HT-29 (cell line): ENCODE results near the gene SRGAP3. TPM values are rescaled to one million over a fixed set of nuclear protein-coding genes. Genes with fewer than 3 reads are reported as not detected.

Experiments
- DNase-seq: peaks from one replicate; pipeline ENCODE4 v3.0.0-alpha.2; 2015; ENCODE audit warnings: low spot score
- total RNA-seq: library from RNA; depleted of rRNA; stranded (reverse); fragments of >200 nt; shearing (Covaris generic); gene quantifications from 2 replicates; pipeline ENCODE4 v1.2.3, GENCODE V29; 2014

SRGAP3 gene
- total RNA-seq, 1 experiment from 2014 or later = 0.20 TPM

DNA sequence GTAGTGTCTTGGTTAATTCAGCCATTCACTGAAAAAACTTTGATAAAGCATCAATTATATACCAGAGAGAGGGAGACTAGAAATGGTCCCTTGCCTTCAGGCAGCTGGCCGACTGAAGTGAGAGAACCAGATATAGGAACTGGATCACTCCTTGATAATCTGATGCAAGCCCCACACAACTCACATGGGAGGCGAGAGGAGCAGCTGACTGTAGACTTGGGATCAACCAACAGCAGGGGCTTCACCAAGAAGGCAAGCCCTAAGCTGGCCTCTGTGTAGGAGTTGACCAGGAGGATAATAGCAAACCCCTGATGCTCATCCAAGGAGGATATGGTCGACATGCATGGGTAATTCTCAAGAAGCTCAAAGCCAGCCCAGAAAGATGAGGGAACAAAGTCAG is 133.1 kb downstream of the SRGAP3 start:
- DNase-seq = no peak

DNA sequence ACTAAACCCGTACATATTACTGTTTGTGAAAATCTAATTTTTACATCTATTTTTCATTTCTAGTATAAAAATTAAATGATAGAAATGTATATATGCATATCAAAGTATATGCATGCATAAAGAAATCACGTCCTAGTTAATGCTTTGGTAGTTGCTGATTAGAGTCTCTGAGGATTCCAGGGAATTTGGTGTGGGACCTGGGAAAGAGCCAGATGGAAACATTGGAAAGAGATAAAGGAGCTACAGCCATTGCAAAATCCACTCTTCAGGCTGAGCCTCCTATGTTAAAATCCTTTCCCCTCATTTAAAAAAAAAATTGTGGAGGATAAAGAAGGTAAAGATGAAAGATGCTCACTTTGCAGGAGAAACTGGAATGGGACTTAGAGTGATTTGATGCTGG is 134.1 kb downstream of the SRGAP3 start:
- DNase-seq = no peak

DNA sequence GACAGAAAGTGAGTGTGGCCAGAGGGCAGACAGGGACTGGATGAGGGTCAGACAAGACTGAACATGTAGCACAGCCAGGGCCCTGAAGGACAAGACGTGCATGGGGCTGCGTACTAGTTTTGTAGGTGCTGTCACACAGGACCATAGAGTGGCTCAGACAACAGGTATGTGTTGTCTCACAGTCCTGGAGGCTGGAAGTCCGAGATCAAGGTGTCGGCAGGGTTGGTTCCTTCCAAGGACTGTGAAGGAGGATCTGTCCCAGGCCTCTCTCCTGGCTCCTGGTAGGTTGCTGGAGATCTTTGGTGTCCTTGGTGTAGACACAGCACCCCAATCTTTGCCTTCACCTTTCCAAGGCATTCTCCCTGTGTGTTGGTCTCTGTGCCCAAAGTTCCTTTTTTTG is 136.4 kb downstream of the SRGAP3 start:
- DNase-seq = no peak

DNA sequence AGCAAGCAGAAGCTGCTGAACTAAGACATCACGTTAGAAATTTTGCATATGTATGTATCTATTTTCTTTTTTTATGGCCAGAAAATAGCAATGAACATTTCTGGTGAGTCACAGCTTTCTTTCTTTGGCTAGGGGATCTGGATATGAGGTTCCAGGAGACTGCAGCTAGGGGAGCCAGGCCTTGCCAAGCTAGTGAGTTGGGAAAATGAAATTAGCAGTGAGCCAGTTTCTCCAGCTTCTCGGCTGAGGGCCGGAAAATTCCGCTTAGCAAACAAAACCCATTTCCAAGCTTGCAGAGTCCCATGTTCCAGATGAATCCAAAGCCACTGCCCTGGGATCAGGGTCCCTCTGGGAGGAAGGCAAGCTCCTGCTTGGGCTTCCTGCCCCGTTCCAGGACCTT is 137.6 kb downstream of the SRGAP3 start:
- no peak for DNase-seq

DNA sequence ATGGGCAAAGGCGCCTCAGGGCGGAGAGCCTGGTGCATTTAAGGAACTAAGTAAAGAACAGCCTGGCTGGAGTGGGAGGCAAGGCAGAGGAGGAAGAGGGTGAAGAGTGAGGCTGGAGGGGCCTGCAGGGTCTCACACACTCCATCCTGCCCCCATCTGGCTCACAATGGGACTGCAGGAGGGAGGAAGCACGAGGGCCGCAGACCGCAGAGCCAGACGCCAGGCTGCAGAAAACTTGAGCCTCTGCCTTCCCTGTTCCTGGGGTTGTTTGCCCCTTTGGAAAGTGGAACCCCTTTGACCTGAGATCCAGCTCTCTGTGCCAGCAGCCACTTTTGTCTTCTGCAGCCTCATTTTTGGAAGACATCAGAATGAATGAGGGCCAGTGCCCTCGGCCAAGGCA is 138.0 kb downstream of the SRGAP3 start:
- DNase-seq = no peak

DNA sequence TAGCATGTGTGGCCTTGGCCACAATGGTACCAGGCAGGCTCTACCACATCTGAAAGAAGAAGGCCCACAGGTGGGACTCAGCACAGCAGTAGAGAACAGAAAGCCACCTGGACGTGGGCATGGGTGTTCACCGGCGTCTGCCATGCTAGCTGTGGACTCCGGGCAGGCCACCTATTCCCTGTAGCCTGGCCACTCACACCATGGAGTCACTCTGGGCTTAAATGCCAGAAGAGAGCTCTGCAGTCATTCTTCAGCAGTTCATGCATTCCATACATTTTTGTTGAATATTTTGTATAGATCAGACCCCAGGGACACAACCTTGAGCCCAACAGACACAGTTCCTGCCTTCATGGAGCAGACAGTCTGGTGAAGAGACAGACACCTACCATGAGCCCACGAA is 138.6 kb downstream of the SRGAP3 start:
- DNase-seq = no peak

DNA sequence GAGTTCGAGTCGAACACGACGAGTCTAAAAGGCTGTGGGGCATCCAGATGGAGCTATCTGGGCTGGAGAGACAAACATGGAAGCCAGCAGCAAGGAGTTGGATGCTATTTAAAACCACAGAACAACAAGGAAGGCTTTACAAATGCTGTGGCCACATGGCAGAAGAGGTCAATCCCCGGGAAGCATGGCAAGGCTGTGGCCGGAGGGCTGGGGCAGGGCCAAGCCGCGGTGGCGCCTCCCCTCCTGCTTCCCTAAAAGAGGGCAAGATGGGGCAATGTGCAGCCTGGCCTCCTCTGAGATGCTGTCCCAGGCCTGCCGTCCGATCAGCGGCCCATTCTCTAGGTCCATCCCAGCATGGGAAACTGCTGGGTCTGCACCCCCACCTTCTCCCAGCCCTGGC is 139.1 kb downstream of the SRGAP3 start:
- no peak for DNase-seq

DNA sequence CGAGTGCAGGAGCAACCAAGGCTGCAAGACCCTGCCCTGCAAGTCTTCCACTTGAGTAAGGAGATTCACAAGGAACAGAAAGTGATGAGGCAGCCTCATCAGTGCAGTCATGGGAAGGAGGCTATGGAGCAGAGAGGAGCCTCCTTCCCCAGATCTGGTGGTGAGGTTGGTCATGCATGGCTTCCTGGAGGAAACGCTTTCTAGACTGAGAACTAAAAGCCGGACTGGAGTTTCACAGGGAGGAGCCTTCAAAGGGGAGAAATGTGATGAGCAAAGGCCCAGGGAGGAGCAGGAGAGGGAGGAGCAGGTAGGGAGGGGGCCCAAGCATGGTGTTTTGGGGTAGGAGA is 139.9 kb downstream of the SRGAP3 start:
- DNase-seq = no peak

DNA sequence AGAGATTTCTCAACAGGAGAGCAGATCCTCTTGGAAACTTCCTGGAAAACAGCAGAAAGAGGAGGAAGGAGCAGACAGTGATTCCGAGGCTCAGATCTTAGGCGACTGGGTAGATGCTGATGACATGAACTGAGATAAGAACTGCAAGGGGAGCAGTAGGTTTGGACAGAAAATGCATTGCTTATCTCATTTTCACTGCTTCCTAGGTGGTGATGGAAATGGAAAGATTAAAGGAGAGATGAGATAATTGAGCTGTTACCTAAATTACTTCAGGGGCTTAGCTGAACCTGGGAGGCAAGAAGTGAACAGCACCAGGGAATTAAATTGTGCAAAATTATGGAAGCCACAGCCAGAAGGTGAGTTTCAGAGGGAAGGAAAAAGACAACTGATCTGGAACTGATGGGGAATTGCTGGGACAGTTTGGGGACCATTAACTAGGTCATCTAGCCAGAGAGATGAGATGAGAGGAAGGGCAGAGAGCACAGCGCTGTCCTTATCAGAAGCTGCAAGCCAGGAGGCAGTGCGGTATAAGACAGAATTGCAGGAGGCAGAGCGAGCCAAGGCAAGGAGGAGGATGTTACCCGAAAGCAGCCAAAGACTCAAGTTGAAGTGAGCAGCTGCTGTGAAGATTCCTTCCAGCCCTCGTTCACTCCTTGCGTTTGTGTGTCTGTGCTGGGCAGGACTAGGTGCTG is 140.4 kb downstream of the SRGAP3 start:
- DNase-seq = no peak

DNA sequence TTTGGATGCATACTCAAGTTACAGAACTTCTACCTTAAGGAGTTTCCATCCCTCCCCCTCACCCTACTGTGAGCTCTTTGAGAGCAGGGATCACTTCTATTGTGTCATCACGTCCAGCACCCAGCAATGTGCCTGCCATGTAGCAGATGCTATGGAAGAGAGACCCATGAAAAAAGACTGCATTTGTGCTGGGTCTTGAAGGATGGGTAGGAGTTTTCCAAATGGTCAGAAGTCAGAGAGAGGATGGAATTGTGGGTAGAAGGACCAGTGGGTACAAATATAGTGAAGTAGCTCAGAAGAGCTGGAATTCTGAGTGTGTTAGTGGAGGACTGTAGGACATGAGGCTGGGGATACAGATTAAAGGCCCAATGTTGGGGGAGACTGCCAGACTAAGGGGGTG is 141.7 kb downstream of the SRGAP3 start:
- no peak for DNase-seq

DNA sequence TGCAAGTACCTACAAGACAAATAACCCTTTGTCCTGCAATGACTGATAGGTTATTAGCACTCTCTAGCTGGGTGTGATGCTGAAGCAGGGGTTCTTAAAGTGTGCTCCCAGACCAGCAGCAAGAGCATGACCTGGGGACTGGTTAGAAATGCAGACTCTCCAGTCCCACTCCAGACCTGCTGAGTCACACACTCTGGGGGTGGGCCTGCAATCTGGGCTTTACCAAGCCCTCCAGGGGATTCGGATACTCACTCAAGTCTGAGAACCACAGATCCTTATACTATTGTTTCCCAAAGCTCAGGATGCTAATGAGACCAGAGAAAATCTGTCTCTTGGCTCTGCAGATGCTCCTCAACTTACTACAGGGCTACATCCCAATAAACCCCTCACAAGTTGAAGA is 144.0 kb downstream of the SRGAP3 start:
- no peak for DNase-seq

DNA sequence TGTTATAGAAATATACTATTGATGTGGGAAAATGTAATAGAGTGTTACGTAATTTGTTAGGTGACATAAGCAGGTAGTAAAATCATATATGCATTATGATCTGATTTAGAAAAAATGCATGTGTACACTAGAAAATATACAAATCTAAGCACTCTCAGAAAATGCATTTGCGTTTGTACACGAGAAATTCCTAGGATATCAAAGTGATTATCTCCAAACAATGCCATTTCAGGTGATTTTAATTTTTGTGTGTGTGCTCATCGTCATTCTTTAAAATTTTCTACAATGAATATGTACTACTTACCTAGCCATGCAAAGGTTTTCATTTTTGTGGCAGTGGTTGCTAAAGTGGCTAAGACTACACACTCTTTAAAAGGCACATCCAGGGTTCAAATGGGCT is 145.3 kb downstream of the SRGAP3 start:
- DNase-seq = no peak

DNA sequence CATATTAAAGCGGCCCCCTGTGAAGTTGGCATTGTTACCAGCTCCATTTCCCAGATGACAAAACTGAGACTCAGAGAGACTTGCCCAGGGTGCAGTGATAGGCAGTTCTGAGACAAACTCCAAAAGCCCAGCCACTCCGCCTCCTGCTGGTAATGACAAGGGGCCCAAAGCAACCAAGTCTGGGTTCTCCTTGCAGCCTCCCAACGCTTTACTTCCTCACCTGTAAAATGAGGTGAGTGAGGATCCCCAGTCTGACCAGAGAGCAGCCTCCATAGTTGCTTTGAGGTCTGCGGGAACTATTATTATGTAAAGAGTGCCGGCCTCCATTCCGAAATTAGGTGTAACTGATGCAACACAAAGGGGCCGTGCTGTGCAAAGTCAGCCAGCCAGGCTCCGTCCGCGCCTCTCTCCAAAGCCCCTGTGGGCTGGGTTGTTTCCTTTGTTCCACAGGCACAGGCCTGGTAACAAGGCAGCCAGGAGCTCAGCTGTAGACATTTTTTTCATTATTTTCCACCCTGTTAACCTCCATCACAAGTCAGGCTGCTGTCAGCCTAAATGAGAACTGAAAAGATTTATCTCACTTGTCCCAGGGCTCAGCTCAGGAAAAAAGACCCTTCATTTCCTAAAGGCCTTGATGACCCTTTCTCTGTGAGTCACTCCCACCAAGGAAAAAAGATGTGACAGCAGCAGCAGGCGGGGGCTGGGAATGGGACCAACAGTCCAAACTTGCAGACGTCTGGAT is 147.0 kb downstream of the SRGAP3 start:
- no peak for DNase-seq

DNA sequence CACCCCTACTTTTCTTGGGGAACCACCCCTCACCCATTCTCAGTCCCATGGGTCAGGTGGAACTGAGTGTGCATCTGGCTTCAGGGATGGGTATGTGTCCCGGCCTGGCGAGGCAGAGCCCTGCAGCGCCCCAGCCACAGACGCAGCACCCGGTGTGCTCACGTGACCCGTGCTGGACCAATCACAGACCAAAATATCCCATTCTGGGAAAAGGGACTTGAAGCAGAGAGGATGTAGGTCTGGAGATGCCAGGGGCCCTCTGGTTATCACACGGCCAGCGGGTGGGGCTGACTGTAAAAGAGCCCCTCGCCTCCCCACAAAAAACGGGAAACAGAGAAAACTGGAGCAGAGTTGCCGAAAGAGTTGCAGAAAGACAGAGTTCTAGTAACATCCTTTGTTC is 148.2 kb downstream of the SRGAP3 start:
- DNase-seq = no peak

DNA sequence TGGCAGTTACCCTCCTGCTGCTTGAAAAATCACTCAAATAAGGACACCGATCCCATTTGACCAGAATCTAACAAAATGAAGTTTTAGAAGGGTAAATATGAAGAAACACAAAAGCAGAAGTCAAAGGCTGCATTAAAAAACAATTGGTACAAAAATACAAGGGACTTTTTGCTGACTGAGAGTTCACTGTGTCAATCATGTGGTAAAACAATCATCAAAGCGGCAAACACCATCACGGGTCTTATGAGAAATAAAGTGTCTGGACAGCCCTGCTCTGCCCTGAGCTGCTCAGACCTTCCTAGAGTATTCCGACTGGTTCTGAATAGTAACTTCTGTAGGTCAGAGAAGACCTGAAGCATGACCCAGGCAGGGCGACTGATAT is 148.9 kb downstream of the SRGAP3 start:
- no peak for DNase-seq

DNA sequence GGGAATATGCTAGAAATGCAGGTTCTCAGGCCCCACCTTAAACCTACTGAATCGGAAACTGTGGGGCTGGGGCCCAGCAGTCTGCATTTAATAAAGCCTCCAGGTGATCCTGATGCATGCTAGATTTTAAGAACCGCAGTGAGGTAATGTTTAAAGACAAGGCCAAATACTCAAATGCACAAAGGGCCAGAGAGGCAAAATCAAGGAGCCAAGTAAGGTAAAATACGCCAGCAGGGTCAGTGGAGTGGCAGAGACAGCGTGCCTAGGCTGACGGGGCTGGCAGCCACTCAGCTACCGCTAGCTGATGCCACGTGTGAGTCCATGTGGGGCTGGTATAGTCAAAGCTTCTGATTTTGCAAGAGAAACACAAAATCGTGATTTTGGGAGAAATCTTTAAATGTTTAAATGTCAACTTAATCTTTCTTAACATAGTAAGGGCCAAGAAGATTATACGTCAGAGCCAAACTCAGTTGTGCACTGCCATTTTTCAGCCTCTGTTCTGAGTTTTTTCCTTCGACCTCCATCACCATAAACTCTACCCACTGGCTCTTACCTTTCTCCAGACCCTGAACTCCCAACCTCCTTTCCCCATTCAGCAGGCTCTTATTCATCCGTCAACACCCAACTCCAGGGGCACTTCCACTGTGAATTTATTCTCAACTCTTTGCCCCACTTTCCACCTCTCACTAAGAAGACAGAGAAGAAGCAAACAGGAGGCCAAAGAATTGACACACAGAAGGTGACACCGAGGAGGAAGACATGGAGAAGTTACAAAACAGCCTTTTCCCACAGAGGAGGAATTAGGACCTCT is 149.5 kb downstream of the SRGAP3 start:
- no peak for DNase-seq

DNA sequence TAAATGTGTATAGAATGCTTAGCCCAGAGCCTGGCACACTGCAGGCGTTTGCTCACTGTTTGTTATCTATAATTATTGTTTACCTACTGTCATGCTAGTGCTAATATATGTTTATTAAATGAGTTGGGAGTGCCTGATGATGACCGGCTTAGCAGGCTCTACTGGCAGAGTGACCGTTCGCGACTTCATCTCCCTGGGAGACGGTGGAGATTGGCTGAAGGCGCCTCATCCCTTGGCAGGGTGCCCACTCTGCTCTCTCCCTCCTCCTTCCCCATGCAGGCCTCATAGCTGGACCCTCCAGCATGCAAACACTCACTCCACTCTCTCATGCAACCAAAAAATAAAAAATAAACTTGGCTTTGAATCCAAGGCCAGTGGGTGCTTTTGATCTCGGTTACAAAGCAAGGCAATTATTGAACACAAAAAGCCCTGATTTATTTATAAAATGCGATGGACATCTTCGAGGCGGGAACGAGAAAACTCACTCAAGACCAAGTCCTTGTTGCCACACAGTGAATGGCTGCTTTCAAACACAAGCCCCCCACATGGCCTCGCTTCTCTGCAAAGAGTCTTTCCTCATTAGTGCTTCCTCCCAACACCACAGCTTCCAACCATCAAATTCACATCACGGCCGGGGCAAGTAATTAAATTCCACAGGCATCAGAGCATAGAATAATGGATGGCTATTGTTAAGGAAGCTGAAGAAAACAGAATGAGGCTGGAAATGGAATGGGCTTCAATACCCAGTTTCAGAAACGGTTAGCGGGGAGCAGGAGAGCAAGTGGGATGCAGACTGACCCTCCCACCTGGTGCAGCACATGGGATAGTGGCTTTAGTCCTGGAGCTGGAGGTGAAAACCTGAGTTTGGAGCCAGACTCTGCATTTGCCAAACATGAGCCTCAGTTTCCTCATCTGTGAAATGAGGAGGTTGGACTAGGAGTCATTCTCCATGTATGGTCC is 150.4 kb downstream of the SRGAP3 start:
- no peak for DNase-seq

DNA sequence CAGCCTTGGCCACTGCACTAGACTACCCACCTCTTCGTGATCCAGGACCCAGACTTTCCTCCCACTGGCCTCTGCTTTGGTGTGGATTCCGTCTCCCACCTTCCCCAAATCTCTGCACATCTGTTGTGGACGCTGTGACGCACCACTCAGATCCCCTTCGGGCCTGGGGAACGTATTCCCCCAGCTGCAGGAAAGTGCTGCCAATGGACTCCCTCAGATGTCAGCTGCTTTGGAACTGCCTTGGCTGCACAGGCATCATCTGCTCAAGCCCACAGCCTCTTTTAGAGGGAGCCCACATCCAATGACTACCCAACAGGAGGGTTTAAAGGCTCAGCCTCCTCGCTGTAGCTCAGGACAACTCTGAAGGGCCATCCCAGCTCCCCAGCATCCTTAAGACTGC is 152.0 kb downstream of the SRGAP3 start:
- DNase-seq = no peak

DNA sequence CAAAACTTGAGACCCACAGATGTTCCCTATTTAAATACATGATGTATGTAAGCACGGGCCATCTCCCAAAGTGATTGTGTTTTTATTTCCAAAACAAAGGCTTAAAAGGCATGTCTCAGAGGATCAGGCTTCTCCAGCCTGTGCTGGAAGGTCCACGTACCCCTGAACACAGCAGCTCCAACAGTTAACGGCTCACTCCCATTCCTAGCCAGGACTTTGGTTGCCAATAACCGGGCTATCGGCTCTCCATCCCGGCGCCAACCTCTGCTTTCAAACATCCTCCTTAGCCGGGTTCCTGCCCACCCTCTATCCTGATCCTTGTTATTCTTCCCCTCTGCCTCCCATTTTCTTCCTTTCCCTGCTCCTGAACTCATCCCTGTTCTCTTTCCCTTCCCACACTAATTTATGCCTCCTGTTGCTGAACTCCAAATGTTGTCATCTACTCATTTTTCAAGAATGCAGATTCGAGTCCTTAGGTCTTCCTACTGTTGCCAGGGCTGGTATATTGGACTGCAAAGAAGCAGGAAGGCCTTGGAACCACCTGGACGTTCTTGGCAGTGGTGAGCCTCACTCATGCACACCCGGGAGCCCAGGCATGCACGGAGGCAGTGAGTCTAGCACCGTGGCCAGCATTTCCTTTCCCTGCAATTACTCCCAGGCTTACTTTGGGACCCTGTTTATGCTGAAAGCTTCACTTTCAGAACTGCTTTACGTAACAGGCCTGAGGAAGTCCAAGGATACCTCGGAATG is 157.8 kb downstream of the SRGAP3 start:
- no peak for DNase-seq

DNA sequence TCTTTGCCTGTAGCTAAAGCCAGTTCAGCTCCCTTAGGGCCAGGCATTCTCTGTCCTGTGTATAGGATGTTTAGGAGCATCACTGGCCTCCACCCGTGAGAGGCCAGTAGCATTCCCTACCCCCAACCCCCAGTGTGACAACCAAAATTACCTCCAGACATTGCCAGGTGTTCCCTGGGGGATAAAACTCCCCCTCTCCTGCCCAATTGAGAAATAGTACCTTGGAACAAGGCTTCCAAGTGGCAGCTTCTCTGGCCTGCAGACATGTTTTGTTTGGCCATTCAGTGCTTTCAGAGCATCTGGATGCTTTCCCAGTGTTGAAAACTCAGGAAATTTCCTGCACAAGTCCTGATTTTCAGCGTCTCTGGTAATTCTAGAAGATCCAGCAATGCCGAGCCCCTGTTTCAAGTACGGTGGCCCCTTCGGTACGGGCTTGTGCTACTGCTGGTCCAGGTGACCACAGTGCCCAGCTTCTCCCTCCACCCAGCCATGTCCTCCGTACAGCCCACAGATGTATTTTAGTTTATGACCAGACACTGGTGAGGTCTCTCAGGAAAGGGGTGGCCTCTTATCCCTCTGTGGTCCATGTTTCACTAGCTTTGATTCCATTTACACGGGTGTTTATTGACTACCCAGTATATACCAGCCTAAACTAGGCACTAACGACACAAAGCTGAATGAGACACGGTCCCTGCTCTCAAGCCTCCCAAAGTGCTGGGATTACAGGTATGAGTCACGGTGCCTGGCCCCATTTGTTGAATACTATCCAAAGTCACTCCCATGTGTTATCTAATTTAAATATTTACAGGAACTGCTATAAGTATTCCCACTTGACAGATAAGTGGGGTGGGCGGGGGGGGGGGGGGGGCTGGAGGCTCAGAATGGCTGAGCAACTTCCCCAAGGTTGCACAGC is 160.7 kb downstream of the SRGAP3 start:
- DNase-seq = no peak
